SK-N-SH treated with all-trans-retinoic acid at 6 μM for 48 hours (cell line): Measurements from ENCODE around the gene IFI27L2.

Source experiments
- ATAC-seq: fragments of 200-7000 bp; cut with Tn5 transposase; 3 replicates; pipeline ENCODE4 v1.9.1; 2020; ENCODE audit warnings: mild to moderate bottlenecking, moderate library complexity
- ARNTL ChIP-seq: fragments of 450-650 bp; formaldehyde crosslinking; IDR thresholded peaks from 2 replicates; pipeline ENCODE4 v1.5.0; 2020; ENCODE audit warnings: low read depth, mild to moderate bottlenecking, moderate library complexity, borderline replicate concordance
- BACH2 ChIP-seq: fragments of 250-450 bp; sonication (Bioruptor Pico); IDR thresholded peaks from 2 replicates; pipeline ENCODE4 v1.9.0; 2021; ENCODE audit warnings: mild to moderate bottlenecking, borderline replicate concordance
- CREB5 ChIP-seq: fragments of 250-450 bp; sonication (Bioruptor Pico); IDR thresholded peaks from 2 replicates; pipeline ENCODE4 v1.5.1; 2020; ENCODE audit warnings: low read depth, mild to moderate bottlenecking, moderate library complexity
- CSDC2 ChIP-seq: fragments of 250-450 bp; sonication (Bioruptor Pico); IDR thresholded peaks from 2 replicates; pipeline ENCODE4 v1.5.0; 2020; ENCODE audit warnings: mild to moderate bottlenecking, moderate library complexity
- ESRRG ChIP-seq: fragments of 250-450 bp; sonication (Bioruptor Pico); IDR thresholded peaks from 2 replicates; pipeline ENCODE4 v1.6.1; 2021; ENCODE audit warnings: mild to moderate bottlenecking
- GLIS3 ChIP-seq: fragments of 250-450 bp; sonication (Bioruptor Pico); IDR thresholded peaks from 2 replicates; pipeline ENCODE4 v1.5.0; 2020; ENCODE audit warnings: mild to moderate bottlenecking, moderate library complexity
- ISL1 ChIP-seq: fragments of 250-450 bp; sonication (Bioruptor Pico); IDR thresholded peaks from 2 replicates; pipeline ENCODE4 v2.1.2; 2022; ENCODE audit warnings: mild to moderate bottlenecking, moderate library complexity
- OSR1 ChIP-seq: fragments of 250-450 bp; sonication (Bioruptor Pico); IDR thresholded peaks from 2 replicates; pipeline ENCODE4 v1.8.0; 2022; ENCODE audit warnings: moderate library complexity, mild to moderate bottlenecking, inconsistent platforms
- PPARA ChIP-seq: fragments of 250-450 bp; sonication (Bioruptor Pico); IDR thresholded peaks from 2 replicates; pipeline ENCODE4 v1.5.0; 2020; ENCODE audit warnings: mild to moderate bottlenecking, borderline replicate concordance
- RARB ChIP-seq: fragments of 250-450 bp; sonication (Bioruptor Pico); IDR thresholded peaks from 2 replicates; pipeline ENCODE4 v1.8.0; 2021; ENCODE audit warnings: mild to moderate bottlenecking, moderate library complexity
- TOX ChIP-seq: fragments of 250-450 bp; sonication (Bioruptor Pico); IDR thresholded peaks from 2 replicates; pipeline ENCODE4 v1.8.0; 2021; ENCODE audit warnings: mild to moderate bottlenecking, moderate library complexity, borderline replicate concordance
- ZC3H10 ChIP-seq: fragments of 250-450 bp; sonication (Bioruptor Pico); IDR thresholded peaks from 2 replicates; pipeline ENCODE4 v1.5.1; 2021; ENCODE audit warnings: mild to moderate bottlenecking, moderate library complexity
- ZFP3 ChIP-seq: fragments of 250-450 bp; sonication (Bioruptor Pico); IDR thresholded peaks from 2 replicates; pipeline ENCODE4 v1.5.0; 2020; ENCODE audit warnings: mild to moderate bottlenecking, moderate library complexity
- ZNF565 ChIP-seq: fragments of 450-650 bp; formaldehyde crosslinking; conservative IDR thresholded peaks from 2 replicates; pipeline ENCODE4 v1.5.0; 2020; ENCODE audit warnings: low read depth, mild to moderate bottlenecking, moderate library complexity
- ZNF70 ChIP-seq: fragments of 450-650 bp; formaldehyde crosslinking; IDR thresholded peaks from 2 replicates; pipeline ENCODE4 v1.5.0; 2020; ENCODE audit warnings: mild to moderate bottlenecking, moderate library complexity
- TF ChIP-seq, protein P1 (sequence below): fragments of 250-450 bp; sonication (Bioruptor Pico); IDR thresholded peaks from 2 replicates; pipeline ENCODE4 v1.8.0; 2021; ENCODE audit warnings: low read depth, mild to moderate bottlenecking, moderate library complexity, borderline replicate concordance
- TF ChIP-seq, protein P2 (sequence below): fragments of 250-450 bp; sonication (Bioruptor Pico); IDR thresholded peaks from 2 replicates; pipeline ENCODE4 v1.8.0; 2020; ENCODE audit warnings: mild to moderate bottlenecking, moderate library complexity, borderline replicate concordance

Gene IFI27L2

GRCh38 chr14:94077823-94078222 lies 51.6 kb downstream of the IFI27L2 start:
- TF ChIP-seq CSDC2 (CRISPR knock-in tag) (no peak), PPARA (CRISPR knock-in tag) (no peak), BACH2 (CRISPR knock-in tag) (no peak), ARNTL (CRISPR knock-in tag) (no peak), ISL1 (CRISPR knock-in tag) (no peak), TOX (no peak), ESRRG (CRISPR knock-in tag) (no peak), RARB (CRISPR knock-in tag) (no peak), CREB5 (CRISPR knock-in tag) (no peak), ZNF70 (CRISPR knock-in tag) (no peak), OSR1 (CRISPR knock-in tag) (no peak), ZFP3 (CRISPR knock-in tag) (no peak), ZC3H10 (no peak), GLIS3 (CRISPR knock-in tag) (no peak), ZNF565 (CRISPR knock-in tag) (no peak)
- TF ChIP-seq, protein P1, sequence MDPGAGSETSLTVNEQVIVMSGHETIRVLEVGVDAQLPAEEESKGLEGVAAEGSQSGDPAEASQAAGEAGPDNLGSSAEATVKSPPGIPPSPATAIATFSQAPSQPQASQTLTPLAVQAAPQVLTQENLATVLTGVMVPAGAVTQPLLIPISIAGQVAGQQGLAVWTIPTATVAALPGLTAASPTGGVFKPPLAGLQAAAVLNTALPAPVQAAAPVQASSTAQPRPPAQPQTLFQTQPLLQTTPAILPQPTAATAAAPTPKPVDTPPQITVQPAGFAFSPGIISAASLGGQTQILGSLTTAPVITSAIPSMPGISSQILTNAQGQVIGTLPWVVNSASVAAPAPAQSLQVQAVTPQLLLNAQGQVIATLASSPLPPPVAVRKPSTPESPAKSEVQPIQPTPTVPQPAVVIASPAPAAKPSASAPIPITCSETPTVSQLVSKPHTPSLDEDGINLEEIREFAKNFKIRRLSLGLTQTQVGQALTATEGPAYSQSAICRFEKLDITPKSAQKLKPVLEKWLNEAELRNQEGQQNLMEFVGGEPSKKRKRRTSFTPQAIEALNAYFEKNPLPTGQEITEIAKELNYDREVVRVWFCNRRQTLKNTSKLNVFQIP (CRISPR knock-in tag): no peak
- TF ChIP-seq, protein P2, sequence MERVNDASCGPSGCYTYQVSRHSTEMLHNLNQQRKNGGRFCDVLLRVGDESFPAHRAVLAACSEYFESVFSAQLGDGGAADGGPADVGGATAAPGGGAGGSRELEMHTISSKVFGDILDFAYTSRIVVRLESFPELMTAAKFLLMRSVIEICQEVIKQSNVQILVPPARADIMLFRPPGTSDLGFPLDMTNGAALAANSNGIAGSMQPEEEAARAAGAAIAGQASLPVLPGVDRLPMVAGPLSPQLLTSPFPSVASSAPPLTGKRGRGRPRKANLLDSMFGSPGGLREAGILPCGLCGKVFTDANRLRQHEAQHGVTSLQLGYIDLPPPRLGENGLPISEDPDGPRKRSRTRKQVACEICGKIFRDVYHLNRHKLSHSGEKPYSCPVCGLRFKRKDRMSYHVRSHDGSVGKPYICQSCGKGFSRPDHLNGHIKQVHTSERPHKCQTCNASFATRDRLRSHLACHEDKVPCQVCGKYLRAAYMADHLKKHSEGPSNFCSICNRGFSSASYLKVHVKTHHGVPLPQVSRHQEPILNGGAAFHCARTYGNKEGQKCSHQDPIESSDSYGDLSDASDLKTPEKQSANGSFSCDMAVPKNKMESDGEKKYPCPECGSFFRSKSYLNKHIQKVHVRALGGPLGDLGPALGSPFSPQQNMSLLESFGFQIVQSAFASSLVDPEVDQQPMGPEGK (CRISPR knock-in tag): no peak
- TF ChIP-seq, all 23 proteins: peak for 0
- ATAC-seq: no peak
